ENCODE data around the gene GPC6.

Gene GPC6

DNA sequence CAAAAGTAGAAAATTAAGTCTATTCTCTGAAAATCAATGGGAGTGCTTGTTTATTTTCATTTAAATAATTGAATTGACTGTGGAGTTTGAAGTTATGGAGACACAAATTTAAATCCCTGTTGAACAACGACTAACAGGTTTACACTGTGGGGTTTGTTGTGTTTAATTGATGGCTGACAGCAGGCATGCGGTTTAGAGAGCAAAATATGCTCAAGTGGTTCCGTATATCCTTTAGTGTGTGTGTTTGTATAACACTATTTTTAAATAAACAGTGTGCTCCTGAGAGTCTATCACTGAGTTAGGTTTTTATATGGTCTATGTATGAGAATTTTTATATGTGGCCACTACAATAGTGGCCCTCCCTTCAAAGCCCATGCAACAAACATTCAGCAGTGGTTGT lies 332.0 kb downstream of the GPC6 start:
- Histone ChIP-seq H3K36me3 (ENCODE audit: insufficient read depth, low read length) (no peaks in the 10 kb centered on the region), H3K4me3 (ENCODE audit: low read length, poor library complexity, severe bottlenecking) (no peak overlapping the region), H3F3A (ENCODE audit: low read depth) (no peaks in the 10 kb centered on the region), H3K9me2 (replicated peaks; ENCODE audit: low read depth, low read length) (no peaks in the 10 kb centered on the region), H3K4me1 (ENCODE audit: insufficient read depth, low read length, poor library complexity, severe bottlenecking) (no peaks in the 10 kb centered on the region), H3K9me3 (ENCODE audit: insufficient read depth, low read depth, low read length) (no peaks in the 10 kb centered on the region), H3K4me2 (ENCODE audit: low read depth, low read length, poor library complexity, severe bottlenecking) (no peak overlapping the region), H3K27me3 (ENCODE audit: insufficient read depth, low read length, poor library complexity, severe bottlenecking) (no peaks in the 10 kb centered on the region), H3K79me2 (ENCODE audit: insufficient read depth, low read length) (no peaks in the 10 kb centered on the region), H3K9ac (ENCODE audit: low read depth, low read length, poor library complexity, severe bottlenecking) (no peak overlapping the region), H4K20me1 (ENCODE audit: insufficient read depth, low read length, poor library complexity, severe bottlenecking) (no peaks in the 10 kb centered on the region), H2AFZ (ENCODE audit: low read length) (no peak overlapping the region)
- TF ChIP-seq CTCF (conservative IDR thresholded peaks at IDR 0.05; ENCODE audit: low read length) (no peak), EZH2phosphoT487 (IDR thresholded peaks at IDR 0.05; ENCODE audit: borderline replicate concordance) (no peak)

DNA sequence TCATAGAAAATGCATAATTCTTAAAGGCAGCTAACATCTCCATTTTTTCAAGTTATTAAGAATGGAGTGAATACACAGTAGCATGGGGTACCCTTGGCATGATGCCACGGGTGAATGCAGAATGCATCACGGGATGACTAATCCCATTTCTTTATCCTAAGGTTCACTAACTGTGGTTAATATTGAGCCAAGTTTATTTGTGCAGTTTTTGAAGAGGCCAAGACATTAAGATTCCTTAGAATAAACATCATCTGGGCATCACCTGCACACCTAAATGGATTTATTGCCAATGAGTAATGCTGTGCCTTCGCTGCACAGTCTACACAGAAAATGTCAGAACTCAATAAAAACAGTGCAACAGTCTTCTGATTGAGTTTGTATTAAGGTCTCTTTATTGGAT lies 333.1 kb downstream of the GPC6 start:
- H3K4me3 ChIP-seq (ENCODE audit: low read length, poor library complexity, severe bottlenecking) = no peak overlapping the region
- H3K4me1 ChIP-seq (ENCODE audit: insufficient read depth, low read length, poor library complexity, severe bottlenecking) = no peaks in the 10 kb centered on the region
- no peaks in the 10 kb centered on the region for H3F3A ChIP-seq (ENCODE audit: low read depth)
- H3K9me3 ChIP-seq (ENCODE audit: insufficient read depth, low read depth, low read length) = no peaks in the 10 kb centered on the region
- no peak overlapping the region for H2AFZ ChIP-seq (ENCODE audit: low read length)
- H3K9me2 ChIP-seq (replicated peaks; ENCODE audit: low read depth, low read length) = no peaks in the 10 kb centered on the region
- no peaks in the 10 kb centered on the region for H3K36me3 ChIP-seq (ENCODE audit: insufficient read depth, low read length)
- H4K20me1 ChIP-seq (ENCODE audit: insufficient read depth, low read length, poor library complexity, severe bottlenecking) = no peaks in the 10 kb centered on the region
- no peaks in the 10 kb centered on the region for H3K79me2 ChIP-seq (ENCODE audit: insufficient read depth, low read length)
- no peak overlapping the region for H3K9ac ChIP-seq (ENCODE audit: low read depth, low read length, poor library complexity, severe bottlenecking)
- H3K4me2 ChIP-seq (ENCODE audit: low read depth, low read length, poor library complexity, severe bottlenecking) = no peak overlapping the region
- TF ChIP-seq EZH2phosphoT487 (IDR thresholded peaks at IDR 0.05; ENCODE audit: borderline replicate concordance) (no peak), CTCF (conservative IDR thresholded peaks at IDR 0.05; ENCODE audit: low read length) (no peak)
- H3K27me3 ChIP-seq (ENCODE audit: insufficient read depth, low read length, poor library complexity, severe bottlenecking) = no peaks in the 10 kb centered on the region

GRCh38 chr13:93561576-93562225 lies 335.1 kb downstream of the GPC6 start:
- Histone ChIP-seq H3K9ac (ENCODE audit: low read depth, low read length, poor library complexity, severe bottlenecking) (no peak overlapping the region), H4K20me1 (ENCODE audit: insufficient read depth, low read length, poor library complexity, severe bottlenecking) (no peaks in the 10 kb centered on the region), H3K27me3 (ENCODE audit: insufficient read depth, low read length, poor library complexity, severe bottlenecking) (no peaks in the 10 kb centered on the region), H3K4me2 (ENCODE audit: low read depth, low read length, poor library complexity, severe bottlenecking) (no peak overlapping the region), H3K79me2 (ENCODE audit: insufficient read depth, low read length) (no peaks in the 10 kb centered on the region), H2AFZ (ENCODE audit: low read length) (0 out of 2 replicates have a peak overlapping the region, but pooled peaks have one; percentile 12), H3F3A (ENCODE audit: low read depth) (no peaks in the 10 kb centered on the region), H3K4me3 (ENCODE audit: low read length, poor library complexity, severe bottlenecking) (no peak overlapping the region), H3K9me3 (ENCODE audit: insufficient read depth, low read depth, low read length) (no peaks in the 10 kb centered on the region), H3K9me2 (replicated peaks; ENCODE audit: low read depth, low read length) (no peaks in the 10 kb centered on the region), H3K36me3 (ENCODE audit: insufficient read depth, low read length) (no peaks in the 10 kb centered on the region), H3K4me1 (ENCODE audit: insufficient read depth, low read length, poor library complexity, severe bottlenecking) (no peaks in the 10 kb centered on the region)
- TF ChIP-seq CTCF (conservative IDR thresholded peaks at IDR 0.05; ENCODE audit: low read length) = no peak
- no peak for TF ChIP-seq EZH2phosphoT487 (IDR thresholded peaks at IDR 0.05; ENCODE audit: borderline replicate concordance)
